Activated CD8-positive, alpha-beta memory T cell treated with anti-CD3 and anti-CD28 coated beads, Interleukin-2, amount 50 U/mL, for 48 hours (primary cell): ENCODE results near the gene CHCHD3.

ENCODE experiments used
- DNase-seq: peaks from one replicate; pipeline ENCODE4 v3.0.0-alpha.2; 2020

CHCHD3 gene

DNA sequence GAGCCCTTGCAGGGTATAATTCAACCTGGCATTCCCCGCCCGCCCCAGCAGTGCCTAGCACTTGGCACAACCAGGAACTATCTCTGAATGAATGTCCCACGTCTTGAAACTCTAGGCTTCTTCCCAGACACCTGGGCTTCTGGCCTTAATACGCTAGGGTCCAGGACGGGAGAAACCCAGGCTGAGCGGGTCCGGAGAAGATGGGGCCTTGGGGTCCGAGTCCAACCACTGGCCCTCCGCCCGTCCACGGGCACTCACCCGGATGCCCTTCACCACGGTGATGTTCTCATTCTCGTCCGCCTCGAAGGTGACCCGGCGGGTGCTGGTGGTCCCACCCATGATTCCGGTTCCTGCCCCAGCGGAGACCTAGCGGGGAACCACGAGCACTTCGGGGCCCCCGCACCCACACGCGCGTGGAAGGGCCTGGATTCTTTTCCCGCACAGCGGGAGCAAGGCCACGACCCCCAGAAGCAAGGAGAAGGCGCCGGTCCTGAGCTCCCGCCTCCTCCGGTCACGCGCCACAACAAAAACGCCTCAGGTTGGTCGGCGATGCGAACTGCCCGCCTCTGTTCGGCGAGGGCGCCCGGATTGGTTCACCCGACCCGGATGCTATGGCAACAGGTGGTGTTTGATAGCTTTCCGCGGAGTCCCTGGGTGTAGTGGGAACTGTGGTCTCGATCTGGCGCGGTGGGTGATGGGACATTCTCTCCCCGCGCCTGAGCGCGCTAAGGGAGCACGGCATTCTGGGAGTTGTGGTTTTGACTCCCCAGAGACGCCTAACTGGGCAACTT lies at the start of gene CHCHD3:
CHCHD3 (minus strand) TSS at position 492 of the 791 bp plus-strand sequence; CDS start at position 339, 153 bp downstream.
- DNase-seq, result peak; percentile 95

DNA sequence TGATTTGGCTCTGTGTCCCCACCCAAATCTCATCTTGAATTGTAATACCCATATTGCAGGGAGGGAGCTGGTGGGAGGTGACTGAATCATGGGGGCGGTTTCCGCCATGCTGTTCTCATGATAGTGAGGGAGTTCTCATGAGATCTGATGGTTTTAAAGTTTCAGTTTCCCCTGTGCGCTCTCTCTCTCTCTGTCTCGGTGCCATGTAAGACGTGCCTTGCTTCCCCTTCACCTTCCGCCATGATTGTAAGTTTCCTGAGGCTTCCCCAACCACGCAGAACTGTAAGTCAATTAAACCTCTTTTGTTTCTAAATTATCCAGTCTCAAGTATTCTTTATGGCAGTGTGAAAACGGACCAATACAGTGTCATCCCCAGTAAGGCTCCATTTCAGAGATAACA lies 48.3 kb upstream of the CHCHD3 start:
- DNase-seq, result no peak

DNA sequence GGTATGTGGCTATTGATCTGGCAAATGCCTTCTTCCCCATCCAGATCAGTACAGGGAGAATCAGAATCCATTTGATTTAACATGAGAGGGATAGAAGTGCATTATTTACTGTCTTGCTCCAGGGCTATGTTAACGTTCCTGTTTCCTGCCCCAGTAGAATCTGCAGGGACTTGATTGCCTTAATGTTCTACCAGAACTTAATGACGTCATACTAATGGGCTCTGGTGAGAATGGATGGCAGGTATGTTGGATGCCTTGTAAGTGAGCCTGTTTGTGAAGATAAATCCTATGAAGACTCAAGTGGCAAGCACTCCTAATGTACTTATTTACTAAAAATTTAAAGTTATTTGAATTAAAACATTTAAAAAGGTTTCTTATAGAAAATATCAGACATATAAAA lies 44.5 kb upstream of the CHCHD3 start:
- no peak for DNase-seq

DNA sequence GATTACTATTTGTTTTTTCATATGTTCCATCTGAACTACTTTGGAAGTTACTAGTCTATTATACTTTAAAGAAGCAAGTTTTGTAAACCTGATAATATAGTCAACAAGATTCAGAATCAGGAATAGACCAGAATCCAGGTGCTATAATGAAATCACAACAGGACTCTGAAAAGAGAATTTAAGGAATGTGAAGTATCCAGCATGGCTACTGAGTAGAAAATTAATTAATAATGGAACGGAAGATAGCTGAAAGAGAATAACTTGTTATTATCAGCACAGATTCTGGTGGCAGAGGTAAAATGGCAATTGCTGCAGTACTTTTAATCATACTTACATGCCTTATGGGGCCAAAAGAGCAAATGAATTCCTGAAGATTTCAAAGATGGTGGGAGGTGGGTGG lies 43.1 kb upstream of the CHCHD3 start:
- no peak for DNase-seq

DNA sequence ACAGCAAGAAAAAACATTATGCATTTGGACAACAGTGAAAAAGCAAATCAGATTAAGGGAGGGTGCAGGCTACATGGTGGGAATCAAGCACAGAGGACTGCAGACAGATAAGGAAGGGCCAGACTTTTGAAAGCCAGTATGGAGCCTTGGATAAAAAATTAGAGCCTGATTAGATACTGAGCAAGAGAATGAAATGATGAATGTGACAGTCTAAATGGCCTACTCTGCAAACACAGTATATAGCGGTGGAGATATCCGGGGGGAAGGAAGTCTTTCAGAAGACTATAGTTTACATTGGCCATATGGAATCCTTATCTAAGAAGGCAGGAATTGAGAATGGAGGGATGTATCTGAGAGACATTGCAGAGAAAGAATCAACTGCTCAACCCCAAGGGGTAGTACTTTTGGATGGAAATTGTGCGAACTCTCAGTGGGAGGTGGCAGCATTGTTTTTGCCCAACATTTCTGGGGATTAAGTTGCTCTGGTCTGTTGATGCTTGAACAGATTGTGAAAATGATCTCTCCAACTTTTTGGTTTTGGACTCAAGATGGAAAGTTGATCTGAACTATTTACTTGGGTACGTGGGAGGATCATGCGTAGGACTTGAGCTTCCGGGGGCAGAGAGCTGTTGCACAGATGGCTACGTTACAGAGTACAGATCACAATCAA lies 39.4 kb upstream of the CHCHD3 start:
- DNase-seq, result no peak

DNA sequence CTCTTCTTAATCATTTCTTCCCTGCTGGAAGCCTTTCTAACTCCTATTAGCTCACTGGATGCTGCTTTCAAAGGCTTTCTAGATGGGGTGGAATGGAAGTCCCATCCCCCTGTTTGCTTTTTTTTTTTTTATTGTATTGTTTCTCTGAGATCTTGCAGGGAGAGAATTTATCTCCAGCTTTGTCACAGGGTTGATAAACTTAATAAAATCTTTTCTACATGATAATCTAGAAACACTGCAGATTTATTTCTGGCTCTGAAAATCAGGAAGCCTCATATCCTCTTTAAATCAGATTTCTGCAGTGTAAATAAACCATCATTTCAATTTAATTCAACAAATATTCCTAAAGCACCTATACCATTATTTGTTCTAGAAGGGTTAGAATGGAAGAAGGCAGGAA lies 37.2 kb upstream of the CHCHD3 start:
- DNase-seq, result no peak

DNA sequence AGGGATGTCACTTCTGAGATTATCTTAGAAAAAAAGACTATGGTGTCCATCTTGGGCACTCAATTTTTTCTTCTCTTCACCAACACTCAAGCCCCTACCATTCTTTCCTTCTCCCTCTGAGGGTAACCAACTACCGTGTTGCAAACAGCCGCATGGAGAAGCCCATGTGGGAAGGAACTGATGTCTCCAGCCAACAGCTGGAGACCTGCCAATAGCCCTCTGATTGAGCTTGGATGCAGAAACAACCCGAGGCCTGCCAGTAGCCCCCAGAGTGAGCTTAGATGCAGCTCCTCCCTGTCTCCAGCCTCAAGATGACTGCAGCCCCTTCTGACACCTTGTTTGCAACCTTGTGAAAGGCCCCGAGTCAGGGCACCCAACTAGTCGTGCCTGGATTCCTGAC lies 36.4 kb upstream of the CHCHD3 start:
- no peak for DNase-seq

DNA sequence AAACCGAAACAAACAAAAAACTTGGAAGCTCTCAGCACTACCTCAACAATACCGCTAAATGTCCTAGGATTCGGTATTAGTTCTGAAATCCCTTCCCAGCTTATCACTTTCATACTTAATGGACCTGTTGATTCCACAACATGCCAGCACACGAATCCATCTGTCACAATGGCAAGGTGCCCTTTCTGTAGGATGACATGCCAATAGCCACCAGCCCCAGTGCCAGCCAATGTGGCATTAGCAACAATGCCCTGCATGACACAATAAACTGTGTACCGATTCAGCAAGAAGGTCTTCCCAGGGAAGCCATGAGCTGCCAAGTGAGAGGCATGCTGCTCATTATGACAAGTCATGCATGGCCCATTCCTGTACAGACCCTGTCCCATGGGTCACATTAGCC lies 35.6 kb upstream of the CHCHD3 start:
- no peak for DNase-seq

DNA sequence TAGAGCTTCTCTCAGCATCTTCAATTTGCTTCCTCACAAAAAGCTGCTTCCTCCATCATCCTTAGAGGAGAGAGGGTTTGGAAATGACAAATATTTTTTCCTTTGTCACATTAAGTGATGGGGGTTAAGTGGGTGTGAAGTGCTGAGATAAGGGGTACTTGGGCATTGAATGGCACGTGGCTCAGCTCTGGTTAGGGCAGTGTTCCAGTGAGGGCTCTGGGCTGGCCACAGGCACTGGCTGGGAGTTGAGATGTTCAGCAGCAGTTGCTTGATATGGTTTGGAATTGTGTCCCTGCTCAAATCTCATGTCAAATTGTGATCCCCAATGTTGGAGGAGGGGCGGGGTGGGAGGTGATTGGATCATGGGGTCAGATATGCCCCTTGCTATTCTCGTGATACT lies 33.7 kb upstream of the CHCHD3 start:
- no peak for DNase-seq

DNA sequence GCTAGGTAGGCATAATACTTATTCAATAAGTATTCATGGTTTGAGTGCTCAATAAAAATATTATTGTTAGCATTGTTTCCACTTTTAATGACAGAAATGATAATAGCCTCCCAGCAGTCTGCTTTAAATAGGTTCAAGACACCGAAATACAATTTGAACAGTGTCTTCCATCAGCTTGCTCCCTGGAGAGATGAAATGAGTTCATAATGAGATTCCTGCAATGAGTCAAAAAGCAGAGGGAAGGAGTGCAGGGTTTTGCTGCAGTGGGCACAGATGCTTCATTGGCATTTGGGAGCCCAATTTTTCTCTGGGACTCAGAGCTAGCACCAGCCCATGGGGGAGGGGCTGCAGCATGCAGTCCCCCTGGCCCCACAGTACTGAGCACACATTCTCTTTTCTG lies 32.6 kb upstream of the CHCHD3 start:
- DNase-seq, result no peak

DNA sequence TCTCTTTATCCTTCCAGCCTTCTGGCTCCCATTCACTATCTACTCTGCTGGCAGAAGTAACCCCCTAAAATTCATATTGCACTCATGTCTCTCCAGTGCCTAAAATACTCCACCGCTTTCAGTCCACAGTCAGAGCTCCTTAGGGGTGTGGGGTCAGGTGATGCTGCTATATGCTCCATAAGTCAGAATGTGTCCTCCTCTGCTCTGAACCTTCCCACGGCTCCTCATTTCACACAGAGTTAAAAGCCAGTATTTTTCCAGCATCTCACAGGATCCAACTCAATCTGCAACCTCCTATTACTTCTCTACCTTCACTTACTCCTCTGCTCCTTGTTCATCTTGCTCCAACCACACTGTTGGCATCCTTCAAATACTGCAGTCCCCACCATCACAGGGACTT lies 31.1 kb upstream of the CHCHD3 start:
- no peak for DNase-seq

DNA sequence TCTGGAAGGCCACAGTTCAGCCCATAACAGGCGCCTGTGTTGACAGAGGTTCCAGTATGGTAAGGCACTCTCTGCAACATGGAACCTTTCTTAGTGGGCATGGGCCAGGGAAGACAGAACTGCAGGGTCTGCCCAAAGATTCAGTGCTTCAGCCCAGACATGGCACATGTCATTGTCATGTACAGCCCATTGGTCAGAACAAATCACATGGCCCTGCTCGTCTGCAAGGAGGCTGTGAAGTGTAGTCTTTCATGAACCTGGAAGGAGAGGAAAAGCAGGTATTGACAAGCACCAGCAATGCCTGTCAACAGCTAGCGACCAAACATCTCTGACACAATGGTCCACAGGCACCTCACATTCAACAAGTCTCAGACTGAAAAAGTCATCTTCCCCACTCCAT lies 30.4 kb upstream of the CHCHD3 start:
- no peak for DNase-seq

DNA sequence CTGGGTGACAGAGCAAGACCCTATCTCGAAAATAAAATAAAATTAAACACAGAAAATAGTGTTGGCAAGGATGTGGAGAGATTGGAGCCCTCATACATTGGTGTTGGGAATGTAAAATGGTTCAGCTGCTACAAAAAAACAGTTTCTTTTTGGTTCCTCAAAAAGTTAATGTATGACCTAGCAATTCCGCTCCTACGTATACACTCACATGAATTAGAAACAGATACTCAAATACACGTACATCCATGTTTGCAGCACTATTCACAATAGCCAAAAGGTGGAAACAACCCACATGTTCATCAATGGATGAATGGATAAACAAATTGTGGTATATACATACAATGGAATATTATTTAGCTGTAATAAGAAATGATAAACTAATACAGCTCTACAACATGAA lies 28.4 kb upstream of the CHCHD3 start:
- DNase-seq, result no peak

DNA sequence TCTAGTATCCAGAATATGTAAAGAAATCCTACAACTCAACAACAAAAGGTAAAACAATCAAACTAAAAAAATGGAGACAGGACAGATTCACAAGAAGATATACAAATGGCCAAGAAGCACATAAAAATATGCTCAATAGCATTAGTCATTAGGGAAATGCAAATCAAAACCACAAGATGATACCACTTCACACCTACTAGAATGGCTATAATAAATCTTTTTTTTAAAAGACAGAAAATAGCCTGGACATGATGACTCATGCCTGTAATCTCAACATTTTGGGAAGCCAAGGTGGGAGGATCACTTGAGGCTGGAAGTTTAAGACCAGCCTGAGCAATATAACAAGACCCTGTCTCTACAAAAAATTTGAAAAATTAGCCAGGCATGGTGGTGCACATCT lies 27.9 kb upstream of the CHCHD3 start:
- no peak for DNase-seq

DNA sequence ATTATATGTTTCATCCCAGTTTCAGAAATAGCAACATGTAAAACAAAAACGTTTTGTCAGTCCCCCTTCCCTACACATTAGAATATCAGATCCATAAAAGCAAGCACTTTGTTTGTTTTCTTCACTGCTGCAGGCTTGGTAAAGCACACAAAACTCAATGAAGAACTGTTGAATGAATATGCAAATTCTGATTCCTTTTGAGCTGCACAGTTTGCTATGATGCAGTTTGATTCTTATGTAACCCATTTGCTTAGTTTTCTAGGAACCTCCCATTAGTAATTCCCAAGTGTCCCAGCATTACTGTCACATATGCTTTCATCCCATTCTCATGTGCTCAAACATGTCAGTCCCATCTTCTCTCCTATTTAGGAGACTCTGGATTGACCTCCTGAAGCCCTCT lies 26.1 kb upstream of the CHCHD3 start:
- no peak for DNase-seq

DNA sequence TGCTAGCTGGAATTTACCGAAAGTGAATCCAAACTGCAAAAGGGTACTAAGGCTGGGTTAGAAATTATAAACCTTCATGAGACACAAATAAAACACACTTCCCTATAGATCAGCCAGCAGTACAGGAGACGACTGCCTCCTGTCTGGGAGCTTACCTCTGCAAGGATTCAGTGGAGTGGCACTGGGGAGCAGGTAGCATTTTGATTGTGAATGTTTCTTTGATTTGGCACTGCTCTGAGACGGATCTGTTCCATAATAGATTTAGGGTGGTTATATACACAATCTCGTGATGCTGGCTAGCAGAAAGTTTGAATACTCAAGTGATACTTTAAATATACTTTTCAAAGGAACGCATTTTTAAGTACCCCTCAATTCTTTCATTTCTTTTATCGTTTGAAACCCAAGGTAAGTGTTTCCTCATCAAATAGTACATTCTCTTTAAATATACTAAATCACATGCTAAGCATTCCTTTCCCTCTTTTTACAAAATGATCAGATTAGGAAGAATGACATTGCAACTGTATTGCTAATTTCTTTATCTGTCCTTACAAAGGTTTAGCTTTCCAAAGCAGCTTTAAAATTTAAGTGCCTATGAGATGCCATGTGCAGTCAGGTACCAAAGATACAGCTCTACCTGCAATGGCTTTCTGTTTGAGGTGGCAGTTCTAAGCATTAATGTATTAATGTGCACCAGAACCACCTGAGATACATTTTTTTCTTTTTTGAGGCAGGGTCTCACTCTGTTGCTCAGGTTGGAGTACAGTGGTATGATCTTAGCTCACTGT lies 20.6 kb upstream of the CHCHD3 start:
- no peak for DNase-seq

DNA sequence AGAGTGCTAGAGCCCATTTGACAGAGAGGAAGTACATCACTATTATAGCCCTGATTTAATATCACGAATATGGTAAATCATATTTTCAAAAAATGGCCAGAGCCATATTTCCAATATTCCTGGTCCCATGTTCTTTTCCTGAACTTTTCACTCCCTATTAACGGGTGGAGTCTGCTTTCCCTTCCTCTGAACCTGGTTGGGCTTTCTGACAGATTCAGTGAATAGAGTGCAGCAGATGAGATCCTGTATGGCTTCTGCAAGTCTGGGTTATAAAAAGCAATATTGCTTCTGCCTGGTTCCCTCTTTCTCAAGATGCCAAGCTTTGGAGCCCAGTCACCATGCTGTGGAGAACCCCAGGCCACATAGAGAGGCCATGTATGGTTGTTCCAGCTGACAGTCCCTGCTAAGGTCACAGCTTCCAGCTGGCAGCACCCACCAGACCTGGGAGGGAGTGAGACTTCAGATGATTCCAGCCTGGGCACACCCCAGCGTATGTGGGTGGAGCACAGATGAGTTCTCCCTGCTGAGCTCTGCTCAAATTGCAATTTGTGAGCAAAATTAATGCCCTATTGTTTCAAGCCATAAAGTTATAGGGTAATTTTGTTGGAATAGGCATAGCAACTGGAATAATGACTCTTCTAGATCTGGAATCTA lies 17.9 kb upstream of the CHCHD3 start:
- DNase-seq, result no peak

DNA sequence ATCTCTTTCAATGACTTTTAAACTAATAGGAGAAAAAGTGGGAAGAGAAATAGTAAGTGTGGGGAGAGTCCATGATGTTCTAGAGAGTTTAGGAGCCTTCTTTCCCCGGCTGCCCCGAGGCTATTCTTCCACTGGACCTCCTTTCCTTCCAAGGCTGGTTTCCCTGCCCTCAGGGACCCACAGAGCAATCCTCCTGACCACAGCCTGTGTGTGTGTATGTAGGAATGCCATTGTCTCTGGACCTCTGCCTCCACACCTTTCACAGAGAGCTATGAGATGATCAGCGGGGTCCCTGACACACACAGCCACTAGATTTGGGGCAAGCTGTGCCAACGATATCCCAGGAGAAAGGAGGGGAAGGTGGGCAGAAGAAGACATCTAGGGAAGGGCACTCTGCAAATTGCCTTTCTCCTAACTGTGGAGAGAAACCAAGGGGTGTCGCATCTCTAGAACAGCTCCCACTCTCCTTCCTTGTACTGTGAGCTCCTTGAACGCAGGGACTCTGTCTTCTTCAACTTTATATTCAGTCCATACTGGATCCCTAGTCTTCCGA lies 13.3 kb upstream of the CHCHD3 start:
- DNase-seq, result no peak

DNA sequence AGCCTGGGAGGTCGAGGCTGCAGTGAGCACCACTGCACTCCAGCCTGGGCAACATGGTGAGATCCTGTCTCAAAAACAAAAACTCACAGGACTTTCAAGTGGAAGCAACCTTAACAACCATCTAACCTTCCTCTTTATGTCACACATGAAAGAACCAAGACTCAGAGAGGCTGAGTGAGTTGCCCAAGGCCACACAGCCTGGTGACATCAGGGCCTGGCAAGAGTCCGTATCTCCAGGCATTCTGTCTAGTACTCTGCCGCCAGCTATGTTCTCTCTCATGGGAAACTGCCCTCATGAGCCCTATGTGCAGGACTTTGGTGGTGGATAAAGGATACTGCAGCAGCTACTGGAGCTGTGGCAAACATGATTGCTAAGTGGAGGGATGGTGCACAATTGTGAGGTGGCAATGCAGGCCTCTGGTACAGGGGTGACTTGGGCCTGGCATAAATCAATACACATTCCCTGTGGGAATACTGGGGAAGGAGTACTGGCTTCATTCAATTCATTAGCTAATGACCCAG lies 10.1 kb upstream of the CHCHD3 start:
- no peak for DNase-seq

DNA sequence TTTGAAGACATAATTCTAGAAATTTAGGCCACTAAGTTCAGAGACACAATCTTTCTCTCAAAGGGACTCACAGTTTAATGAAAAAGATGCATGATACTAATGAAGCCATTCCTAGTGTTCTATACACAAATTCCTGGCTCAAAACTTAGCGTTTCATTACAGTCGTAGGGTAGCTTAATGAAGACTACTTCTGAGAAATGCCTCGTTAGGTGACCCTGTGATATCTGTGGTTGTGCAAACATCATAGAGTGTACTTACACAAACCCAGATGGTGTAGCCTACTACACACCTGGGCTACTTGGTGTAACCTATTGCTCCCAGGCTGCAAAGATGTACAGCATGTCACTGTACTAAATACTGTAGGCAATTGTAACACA lies 488 bp upstream of the CHCHD3 start:
- DNase-seq, result no peak

DNA sequence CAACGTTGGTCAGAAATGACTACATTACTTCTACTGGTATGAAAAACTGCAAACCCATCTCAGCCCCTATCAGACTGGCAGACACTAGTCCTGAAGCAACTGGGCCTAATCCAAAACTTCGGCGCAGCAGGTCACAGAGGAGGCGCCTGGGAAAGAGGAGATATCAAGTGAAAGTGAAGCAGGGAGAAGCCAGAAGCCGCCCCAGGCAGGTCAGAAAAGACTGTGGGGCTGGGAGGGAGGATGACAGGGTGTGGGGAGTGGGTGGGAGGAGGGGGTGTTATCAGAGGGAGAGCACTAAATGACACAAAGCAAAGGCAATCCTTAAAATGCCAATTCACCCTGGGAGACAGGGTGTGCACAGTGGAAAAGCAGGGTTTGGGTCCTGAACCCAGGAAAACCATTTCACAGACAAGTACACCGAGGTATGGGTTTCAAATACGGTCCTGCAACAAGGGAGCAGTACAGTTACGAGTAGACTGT lies 731 bp downstream of the CHCHD3 start:
- DNase-seq, result peak; percentile 58

DNA sequence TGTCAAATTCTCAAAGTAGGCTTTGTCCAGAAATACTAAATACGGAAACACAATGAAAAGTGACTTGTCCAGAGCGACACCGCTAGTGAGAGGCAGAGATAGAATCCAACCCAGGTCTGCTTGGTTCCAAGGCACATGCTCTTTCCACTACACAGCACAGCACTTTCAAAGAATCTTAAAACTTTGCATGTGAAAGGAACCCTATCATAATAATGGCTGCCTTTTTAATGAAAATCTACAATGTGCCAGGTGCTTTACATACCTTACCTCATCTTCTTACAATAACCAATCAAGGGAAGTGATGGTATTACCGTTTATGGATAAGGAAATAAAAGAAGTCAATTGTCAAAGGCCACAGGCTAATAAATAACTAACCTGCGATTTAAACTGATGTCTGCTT lies 2.6 kb downstream of the CHCHD3 start:
- DNase-seq, result no peak

DNA sequence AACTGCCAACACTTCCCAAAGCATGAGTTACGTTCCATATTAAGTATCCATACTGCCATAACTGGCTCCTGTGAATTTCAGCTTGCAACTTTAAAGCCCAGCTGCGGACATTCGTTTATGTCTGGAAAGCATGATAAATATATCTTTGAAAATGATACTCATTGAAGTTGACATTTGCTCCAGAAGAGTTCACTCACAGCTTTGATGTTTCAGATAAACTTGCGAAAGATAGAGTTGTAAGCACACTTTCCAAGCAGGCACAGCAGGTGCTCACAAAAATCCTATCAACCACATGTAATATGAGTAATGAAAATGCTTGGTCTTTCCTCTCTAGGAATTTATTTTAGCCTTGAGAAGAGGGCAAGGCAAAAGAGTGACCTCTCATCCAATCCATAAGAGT lies 4.5 kb downstream of the CHCHD3 start:
- DNase-seq, result no peak
